HG02610 (cell line): ENCODE results near the gene SLC7A1.
A peak's percentile ranks its signal among the peaks of the same experiment; 100 is the strongest.

Source experiments
- ATAC-seq: cut with Tn5 transposase; IDR thresholded peaks from one replicate; pipeline ENCODE4 v1.9.1; 2021; ENCODE audit warnings: mild to moderate bottlenecking, moderate library complexity; ENCODE audit not compliant: unreplicated experiment

Gene SLC7A1

GRCh38 chr13:29583073-29583785 lies 12.3 kb downstream of the SLC7A1 start:
- no peak for ATAC-seq

DNA sequence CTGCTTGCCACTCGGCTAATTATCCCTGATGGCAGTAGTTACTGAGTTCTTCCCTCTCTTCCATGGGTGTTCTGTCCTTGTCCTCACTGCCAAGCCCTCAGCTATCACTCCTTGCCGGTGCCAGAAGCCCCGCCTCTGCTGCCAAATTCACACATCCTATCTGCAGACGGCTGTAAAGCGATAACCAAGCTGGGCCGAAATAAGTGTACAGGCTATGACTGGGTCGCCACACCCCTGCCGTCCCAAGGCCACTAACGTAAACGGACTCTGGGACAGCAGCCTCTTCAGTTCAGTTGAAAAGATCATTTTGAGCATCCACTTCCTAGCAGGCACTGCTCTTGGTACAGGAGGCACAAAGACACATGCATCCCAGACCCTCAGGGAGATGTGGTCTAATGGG lies 13.3 kb downstream of the SLC7A1 start:
- no peak for ATAC-seq

DNA sequence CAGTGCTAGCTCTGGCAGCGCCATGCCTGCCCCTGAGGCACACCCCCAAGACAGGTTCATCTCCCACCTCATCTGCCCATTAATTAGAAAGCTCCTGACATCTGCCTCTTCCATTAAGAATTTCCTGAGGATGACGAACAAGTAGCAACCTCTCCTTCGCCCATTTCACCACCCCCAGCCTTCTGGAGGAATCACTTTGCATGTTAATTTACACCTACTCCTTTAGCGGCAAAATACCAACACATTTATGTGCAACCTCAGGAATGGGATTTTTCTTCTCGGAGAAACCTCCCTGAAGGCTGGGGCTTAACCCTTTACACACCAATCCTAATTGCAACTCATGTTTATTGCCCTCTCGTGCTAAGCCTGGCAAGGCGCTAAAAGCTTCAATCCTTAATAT lies 13.8 kb downstream of the SLC7A1 start:
- no peak for ATAC-seq

GRCh38 chr13:29579094-29579493 lies 16.4 kb downstream of the SLC7A1 start:
- ATAC-seq = no peak

DNA sequence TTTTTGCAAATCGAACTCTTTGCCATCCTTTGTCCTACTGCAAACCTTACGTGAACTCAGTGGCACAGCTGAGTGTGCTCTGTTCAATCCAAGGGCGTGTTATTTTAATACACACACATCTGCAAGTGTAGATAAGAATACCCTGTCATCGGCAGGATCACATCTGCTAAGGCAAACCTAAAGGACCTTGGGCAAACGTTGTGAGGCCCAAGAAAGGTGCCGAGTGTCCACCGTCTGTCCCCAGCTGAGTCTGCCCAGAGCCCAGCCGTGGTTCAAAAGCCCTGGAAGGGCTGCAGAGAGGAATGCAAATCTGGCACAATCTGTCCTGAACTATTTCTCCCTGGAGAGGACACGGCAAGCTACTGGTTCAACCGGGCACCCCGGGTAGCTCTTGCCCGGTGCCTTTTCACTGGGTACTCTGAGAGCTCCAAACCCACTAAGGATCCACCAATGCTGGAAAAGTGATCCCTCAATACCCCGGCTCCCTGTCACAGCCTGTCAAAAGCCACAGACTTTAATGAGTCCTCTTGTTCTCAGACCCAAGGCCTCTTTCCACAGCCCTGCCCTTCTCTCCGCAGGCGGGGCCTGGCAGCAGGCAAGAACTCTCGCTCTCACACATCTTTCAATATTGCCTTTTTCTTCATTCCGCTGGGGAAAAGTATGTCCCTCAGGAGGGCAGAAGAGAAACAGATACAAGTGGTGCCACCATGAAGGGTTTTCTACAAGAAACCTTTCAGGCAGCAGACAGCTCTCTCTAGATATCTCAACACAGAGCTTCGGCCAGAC lies 17.0 kb downstream of the SLC7A1 start:
- no peak for ATAC-seq

GRCh38 chr13:29577136-29578051 lies 18.1 kb downstream of the SLC7A1 start:
- no peak for ATAC-seq

DNA sequence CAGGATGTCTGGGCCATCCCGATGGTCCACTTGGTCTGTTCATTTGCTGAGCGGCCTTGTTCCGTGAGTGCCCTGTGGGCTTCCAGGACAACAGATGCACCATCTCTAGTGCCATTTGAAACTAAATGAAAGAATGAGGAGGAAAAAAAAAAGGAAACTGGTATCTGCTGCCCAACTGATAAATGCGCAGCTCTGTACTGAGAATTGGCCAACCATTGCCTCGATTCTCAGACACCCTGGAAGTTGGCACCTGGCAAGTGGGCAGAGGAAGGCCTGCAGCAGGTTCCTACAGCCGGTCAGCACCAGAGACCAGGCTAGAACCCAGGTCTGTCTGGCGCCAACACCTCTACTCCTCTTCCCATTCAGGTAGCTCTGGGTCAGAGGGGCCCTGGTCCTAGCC lies 18.9 kb downstream of the SLC7A1 start:
- no peak for ATAC-seq

GRCh38 chr13:29575098-29575497 lies 20.4 kb downstream of the SLC7A1 start:
- no peak for ATAC-seq

- ATAC-seq = peak; percentile 68
These were observed 22.3 kb downstream of the SLC7A1 start for GRCh38 chr13:29573190-29573589.

- ATAC-seq = no peak
These were observed 22.9 kb downstream of the SLC7A1 start for GRCh38 chr13:29572575-29572974.

- ATAC-seq = no peak
These were observed 23.5 kb downstream of the SLC7A1 start for GRCh38 chr13:29571876-29572570.

DNA sequence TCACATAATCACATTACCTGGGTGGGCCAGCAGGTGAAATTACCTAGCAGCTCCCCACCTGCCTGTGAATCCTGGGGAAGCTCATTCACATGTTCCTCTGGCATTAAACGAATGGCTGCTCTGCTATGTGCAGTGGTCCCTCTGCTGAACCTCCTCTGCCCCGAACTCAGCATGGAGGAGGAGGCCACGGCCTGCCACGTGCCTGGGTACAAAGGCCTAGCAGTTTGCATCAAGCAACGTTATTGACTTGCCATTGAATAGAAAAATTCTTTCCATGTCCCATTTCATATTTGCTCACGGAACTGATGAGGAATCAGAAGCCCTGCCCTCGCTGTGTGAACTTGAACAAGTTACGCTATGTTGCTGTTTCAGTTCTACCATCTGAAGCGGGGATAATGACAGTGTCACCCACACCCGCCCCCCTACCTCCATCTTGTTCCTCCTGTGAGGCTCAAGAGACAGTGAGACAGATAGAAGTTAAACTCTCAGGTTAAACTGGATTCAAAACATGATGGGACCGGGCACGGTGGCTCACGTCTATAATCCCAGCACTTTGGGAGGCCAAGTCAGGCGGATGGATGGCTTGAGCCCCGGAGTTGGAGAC lies 25.3 kb downstream of the SLC7A1 start:
- no peak for ATAC-seq

DNA sequence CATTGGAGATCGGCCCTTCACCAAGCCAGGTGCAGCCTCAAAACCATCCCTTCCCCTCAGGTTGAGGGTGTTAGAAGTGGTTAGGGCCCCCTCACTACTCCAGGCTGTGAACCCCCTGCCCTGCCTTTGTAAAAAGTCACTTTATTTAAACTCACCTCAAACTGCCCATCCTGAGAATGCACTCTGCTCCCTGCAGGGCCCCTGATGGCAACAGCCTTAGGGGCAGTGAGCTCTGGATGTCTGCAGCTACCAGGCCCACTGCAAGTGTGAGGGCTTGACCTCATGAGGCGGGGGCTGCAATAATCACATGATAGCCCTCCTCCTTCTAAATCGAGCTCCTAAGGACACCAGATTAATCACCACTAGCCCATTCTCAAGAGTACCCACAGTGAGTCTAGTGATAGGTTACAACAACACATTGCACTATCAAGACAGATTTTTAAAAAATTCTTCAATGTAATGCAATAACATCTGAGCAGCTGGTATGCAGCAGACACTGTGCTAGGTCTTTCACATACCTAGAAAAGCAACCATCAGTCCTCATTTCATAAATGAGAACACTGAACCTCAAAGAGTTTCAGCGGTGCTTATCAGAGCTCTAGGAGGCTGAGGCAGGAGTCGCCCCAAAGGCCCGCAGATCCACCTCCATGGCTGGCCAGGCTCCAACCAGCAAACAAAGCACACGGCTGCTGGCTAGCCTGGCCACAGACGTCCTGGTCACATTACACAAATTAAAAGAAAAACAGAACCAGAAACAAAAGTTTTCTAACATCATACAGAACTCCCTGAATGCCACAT lies 26.0 kb downstream of the SLC7A1 start:
- ATAC-seq = no peak

GRCh38 chr13:29568731-29569130 lies 26.8 kb downstream of the SLC7A1 start:
- no peak for ATAC-seq

DNA sequence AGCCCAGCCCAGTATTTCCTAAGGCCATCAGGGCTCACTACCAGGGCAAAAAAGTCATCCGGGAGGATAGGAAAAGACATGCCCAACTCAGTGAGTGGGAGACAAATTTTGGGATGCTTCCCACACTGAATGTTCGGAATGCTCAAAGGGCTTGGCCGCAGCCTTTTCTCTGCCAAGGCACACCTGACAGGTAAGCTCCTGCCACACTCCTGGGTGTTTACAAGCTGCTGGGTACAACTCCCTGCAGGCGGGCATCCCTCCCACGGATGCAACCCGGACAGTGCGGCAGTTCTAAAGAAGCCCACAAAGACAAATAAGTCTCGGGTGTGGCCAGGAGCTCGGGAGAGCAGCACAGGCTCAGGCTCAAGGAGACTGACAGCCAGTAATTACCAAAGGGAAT lies 28.1 kb downstream of the SLC7A1 start:
- ATAC-seq = no peak

DNA sequence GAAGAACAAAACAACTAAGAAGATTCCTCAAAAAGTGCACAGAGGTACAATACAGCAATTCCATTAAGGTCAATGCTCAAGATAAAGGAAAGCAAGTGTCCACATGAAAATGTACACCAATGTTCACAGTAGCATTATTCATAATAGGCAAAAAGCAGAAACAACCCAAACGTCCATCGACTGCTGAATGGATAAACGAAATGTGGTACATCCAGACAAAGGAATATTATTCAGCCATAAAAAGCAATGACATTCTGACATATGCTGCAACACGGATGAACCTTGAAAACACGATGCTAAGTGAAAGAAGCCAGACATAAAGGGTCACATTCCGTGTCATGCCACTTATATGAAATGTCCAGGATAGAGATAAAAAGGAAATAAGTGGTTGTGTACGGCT lies 29.3 kb downstream of the SLC7A1 start:
- no peak for ATAC-seq

GRCh38 chr13:29564818-29565217 lies 30.7 kb downstream of the SLC7A1 start:
- no peak for ATAC-seq

- no peak for ATAC-seq
These were observed 31.1 kb downstream of the SLC7A1 start for GRCh38 chr13:29564373-29564772.

DNA sequence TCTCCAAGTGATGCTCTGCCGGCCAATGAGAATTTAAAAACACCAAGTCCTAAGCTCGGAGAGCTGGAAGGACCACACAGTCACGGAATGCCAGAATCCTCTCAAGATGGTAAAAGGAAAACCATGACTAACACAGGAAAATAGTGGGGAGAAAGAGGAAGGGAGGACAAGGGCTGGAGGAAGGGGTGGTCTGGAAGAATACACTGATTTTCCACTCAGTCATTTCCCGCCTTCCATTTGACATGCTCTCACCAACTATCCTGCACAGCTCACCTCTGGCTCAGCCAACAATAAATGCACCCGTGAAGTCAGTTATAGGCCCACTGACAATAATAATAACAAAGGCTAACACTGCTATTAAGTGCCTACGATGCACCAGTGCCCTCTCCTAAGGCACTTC lies 31.5 kb downstream of the SLC7A1 start:
- no peak for ATAC-seq
